Liver (tissue), 9 donors: Measurements from ENCODE around the gene SCML2. TPM values are rescaled to one million over a fixed set of nuclear protein-coding genes. Genes with fewer than 3 reads are reported as not detected.
A peak's percentile ranks its signal among the peaks of the same experiment; 100 is the strongest.

Experiments used
- DNase-seq: peaks from one replicate; pipeline ENCODE4 v3.0.0-alpha.2; 2017; ENCODE audit warnings: low spot score
- H3K27ac ChIP-seq, 2 donors: one replicate each; pipeline ENCODE4 v1.7.0; 2013; ENCODE audit warnings: inconsistent platforms in 2 of 2, low read length in 2 of 2, control low read depth in 1 of 2, low read depth in 1 of 2, mild to moderate bottlenecking in 1 of 2
- H3K27me3 ChIP-seq, 4 donors: one replicate each; pipeline versions ENCODE4 v1.6.1 to v1.7.0; 2013; ENCODE audit warnings: low read length in 3 of 4, inconsistent platforms in 1 of 4, mild to moderate bottlenecking in 1 of 4, moderate library complexity in 1 of 4; ENCODE audit not compliant: control insufficient read depth in 4 of 4, insufficient read depth in 4 of 4
- H3K36me3 ChIP-seq, 4 donors: one replicate each; pipeline versions ENCODE4 v1.6.1 to v1.7.0; 2013; ENCODE audit warnings: low read length in 3 of 4, mild to moderate bottlenecking in 3 of 4, low read depth in 1 of 4, moderate library complexity in 1 of 4; ENCODE audit not compliant: control insufficient read depth in 4 of 4, insufficient read depth in 3 of 4
- H3K4me1 ChIP-seq, 4 donors: one replicate each; pipeline versions ENCODE4 v1.6.1 to v1.7.0; 2013; ENCODE audit warnings: low read length in 3 of 4, mild to moderate bottlenecking in 3 of 4, moderate library complexity in 1 of 4; ENCODE audit not compliant: control insufficient read depth in 4 of 4, insufficient read depth in 4 of 4
- H3K4me3 ChIP-seq, 3 donors: one replicate each; pipeline versions ENCODE4 v1.6.1 to v1.7.0; 2013; ENCODE audit warnings: low read length in 3 of 3, control low read depth in 1 of 3, low read depth in 1 of 3, mild to moderate bottlenecking in 1 of 3
- H3K9ac ChIP-seq, 2 donors: one replicate each; pipeline ENCODE4 v1.7.0; 2013; ENCODE audit warnings: low read length in 2 of 2, mild to moderate bottlenecking in 2 of 2, moderate library complexity in 2 of 2, control low read depth in 1 of 2, low read depth in 1 of 2
- H3K9me3 ChIP-seq, 4 donors: one replicate each; pipeline versions ENCODE4 v1.6.1 to v1.7.0; 2013; ENCODE audit warnings: low read length in 3 of 4; ENCODE audit not compliant: control insufficient read depth in 4 of 4
- EGR1 ChIP-seq, 2 donors: IDR thresholded peaks; 2 replicates each; pipeline ENCODE4 v1.6.1; 2016 to 2018; ENCODE audit warnings: antibody characterized with exemption in 2 of 2, low read depth in 2 of 2
- FOXA1 ChIP-seq: IDR thresholded peaks from 2 replicates; pipeline ENCODE4 v1.6.1; 2016; ENCODE audit warnings: antibody characterized with exemption
- FOXA2 ChIP-seq: IDR thresholded peaks from 2 replicates; pipeline ENCODE4 v1.6.1; 2016; ENCODE audit warnings: antibody characterized with exemption
- HNF4A ChIP-seq, 2 donors: conservative IDR thresholded peaks; 2 replicates each; pipeline ENCODE4 v1.6.1; 2016; ENCODE audit warnings: antibody characterized with exemption in 2 of 2, mild to moderate bottlenecking in 2 of 2
- HNF4G ChIP-seq: IDR thresholded peaks from 2 replicates; pipeline ENCODE4 v1.6.1; 2016; ENCODE audit warnings: antibody characterized with exemption
- JUND ChIP-seq, 2 donors: IDR thresholded peaks; 2 replicates each; pipeline ENCODE4 v1.6.1; 2016; ENCODE audit warnings: antibody characterized with exemption in 2 of 2
- NR2F2 ChIP-seq: IDR thresholded peaks from 2 replicates; pipeline ENCODE4 v1.6.1; 2016; ENCODE audit warnings: antibody characterized with exemption
- RAD21 ChIP-seq, 2 donors: IDR thresholded peaks; 2 replicates each; pipeline ENCODE4 v1.6.1; 2016; ENCODE audit warnings: antibody characterized with exemption in 2 of 2, mild to moderate bottlenecking in 2 of 2
- RXRA ChIP-seq, 2 donors: IDR thresholded peaks; 2 replicates each; pipeline ENCODE4 v1.6.1; 2017 to 2018; ENCODE audit warnings: antibody characterized with exemption in 2 of 2, mild to moderate bottlenecking in 1 of 2
- SP1 ChIP-seq: IDR thresholded peaks from 2 replicates; pipeline ENCODE4 v1.6.1; 2018; ENCODE audit warnings: antibody characterized with exemption, mild to moderate bottlenecking
- TAF1 ChIP-seq: conservative IDR thresholded peaks from 2 replicates; pipeline ENCODE4 v1.6.1; 2016; ENCODE audit warnings: antibody characterized with exemption, mild to moderate bottlenecking
- YY1 ChIP-seq: IDR thresholded peaks from 2 replicates; pipeline ENCODE4 v1.6.1; 2016; ENCODE audit warnings: antibody characterized with exemption, mild to moderate bottlenecking
- WGBS: extraction: QIAGEN DNeasy Blood & Tissue Kit; methylation state at CpG from one replicate; pipeline ENCODE4 v1.1.7; 2013; 5-methylcytosine and 5-hydroxymethylcytosine counted together
- polyA plus RNA-seq, 2 donors: library from polyadenylated mRNA; stranded (reverse) in 1 of 2; unstranded in 1 of 2; fragments of 200-250 nt in 1 of 2; fragments of >200 nt in 1 of 2; fragmentation: Nextera tagmentation in 1 of 2; extraction: Ambion mirVana in 1 of 2; gene quantifications; one replicate each; pipeline versions ENCODE4 v1.2.1 to v1.2.3, GENCODE V29; 2013 to 2015
- total RNA-seq, 2 donors: library from RNA; depleted of rRNA; stranded (reverse); fragments of >200 nt; gene quantifications; one replicate each; pipeline ENCODE4 v1.2.3, GENCODE V29; 2014
- TF ChIP-seq, protein P1 (sequence below): fragments of 150-350 bp; IDR thresholded peaks from 2 replicates; pipeline ENCODE4 v1.5.1; 2017; ENCODE audit warnings: improper control_type of control experiment, low read depth, low read length; ENCODE audit not compliant: missing input control
- TF ChIP-seq, protein P2 (sequence below): IDR thresholded peaks from 2 replicates; pipeline ENCODE4 v1.6.1; 2016; ENCODE audit warnings: antibody characterized with exemption
- TF ChIP-seq, protein P3 (sequence below): IDR thresholded peaks from 2 replicates; pipeline ENCODE4 v1.6.1; 2016; ENCODE audit warnings: antibody characterized with exemption
- TF ChIP-seq, protein P4 (sequence below): IDR thresholded peaks from 2 replicates; pipeline ENCODE4 v1.6.1; 2016; ENCODE audit warnings: antibody characterized with exemption, mild to moderate bottlenecking
- TF ChIP-seq, protein P5 (sequence below): IDR thresholded peaks from 2 replicates; pipeline ENCODE4 v1.6.1; 2016; ENCODE audit warnings: antibody characterized with exemption
- donor health status: healthy.
- donor health status: healthy.
- donor health status: healthy.
- donor health status: healthy.
- donor health status: healthy.

The SCML2 gene
- total RNA-seq = 1 to 10 TPM; 1.0 to 7.2 TPM
- polyA plus RNA-seq = 1 to 10 TPM in 1 of 2 donors, under 1 TPM in 1; 0.96 to 1.1 TPM

DNA sequence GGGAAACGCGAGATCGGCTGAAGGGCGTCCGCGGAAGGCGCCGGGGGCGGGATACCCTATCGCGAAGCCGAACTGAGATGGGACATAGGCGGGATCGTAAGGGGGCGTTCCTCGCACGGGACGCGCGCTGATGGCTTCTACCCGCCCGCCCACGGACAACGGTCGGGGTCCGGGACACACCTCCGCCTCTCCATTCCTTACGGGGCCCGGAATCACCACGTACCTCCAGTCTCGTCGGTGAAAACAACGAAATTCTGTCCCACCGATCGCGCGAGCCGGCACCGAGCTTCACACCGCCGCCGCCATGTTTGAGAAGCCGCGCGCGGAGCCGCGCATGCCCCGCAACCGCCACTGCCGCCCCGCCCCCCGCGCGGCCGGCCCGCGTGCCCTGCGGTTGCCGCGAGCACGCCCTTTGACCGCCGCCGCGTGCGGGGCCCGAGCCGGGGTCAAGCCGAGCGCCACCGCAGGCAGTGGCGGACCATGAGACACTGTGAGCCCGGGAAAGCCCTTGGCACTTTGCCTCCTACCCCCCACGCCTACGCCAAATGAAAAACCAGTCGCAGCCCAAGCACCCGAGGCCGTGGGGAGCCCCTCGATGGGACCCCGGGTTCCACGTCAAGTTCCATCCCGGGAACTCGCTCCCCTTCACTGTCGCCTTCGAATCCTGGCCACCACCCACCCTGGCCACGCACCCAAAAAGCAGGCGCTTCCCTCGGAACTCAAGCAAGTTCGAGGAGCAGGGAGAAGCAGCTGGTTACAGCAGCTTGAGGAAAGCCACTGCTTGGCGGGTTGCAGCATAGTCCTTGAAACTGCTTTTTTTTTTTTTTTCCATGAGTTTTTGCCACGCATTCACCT lies at the start of gene SCML2:
TSS of gene SCML2 (minus strand) at position 320 of the 855 bp plus-strand sequence. CDS start 20,617 bp downstream, outside the sequence.
- Histone ChIP-seq H3K27me3 (no peaks in the 10 kb centered on the region), H3K9ac (peak within 1 kb of the TSS in 1 of 2 donors; percentile 59), H3K9me3 (no peaks in the 10 kb centered on the region), H3K4me1 (peaks cover 0 to 5% (median 2%) of the 10 kb centered on the region in 4 donors), H3K36me3 (no peaks in the 10 kb centered on the region), H3K27ac (no peak within 1 kb of the TSS), H3K4me3 (peak within 1 kb of the TSS; percentile 53 to 75 (median 67))
- peak; percentile 55 for DNase-seq
- TF ChIP-seq TAF1 (no peak), NR2F2 (no peak), FOXA2 (no peak), HNF4G (no peak), EGR1 (IDR thresholded peaks at IDR 0.05; ENCODE audit: low read depth in 2 of 2) (no peak), YY1 (peak; percentile 46)
- TF ChIP-seq, protein P1, sequence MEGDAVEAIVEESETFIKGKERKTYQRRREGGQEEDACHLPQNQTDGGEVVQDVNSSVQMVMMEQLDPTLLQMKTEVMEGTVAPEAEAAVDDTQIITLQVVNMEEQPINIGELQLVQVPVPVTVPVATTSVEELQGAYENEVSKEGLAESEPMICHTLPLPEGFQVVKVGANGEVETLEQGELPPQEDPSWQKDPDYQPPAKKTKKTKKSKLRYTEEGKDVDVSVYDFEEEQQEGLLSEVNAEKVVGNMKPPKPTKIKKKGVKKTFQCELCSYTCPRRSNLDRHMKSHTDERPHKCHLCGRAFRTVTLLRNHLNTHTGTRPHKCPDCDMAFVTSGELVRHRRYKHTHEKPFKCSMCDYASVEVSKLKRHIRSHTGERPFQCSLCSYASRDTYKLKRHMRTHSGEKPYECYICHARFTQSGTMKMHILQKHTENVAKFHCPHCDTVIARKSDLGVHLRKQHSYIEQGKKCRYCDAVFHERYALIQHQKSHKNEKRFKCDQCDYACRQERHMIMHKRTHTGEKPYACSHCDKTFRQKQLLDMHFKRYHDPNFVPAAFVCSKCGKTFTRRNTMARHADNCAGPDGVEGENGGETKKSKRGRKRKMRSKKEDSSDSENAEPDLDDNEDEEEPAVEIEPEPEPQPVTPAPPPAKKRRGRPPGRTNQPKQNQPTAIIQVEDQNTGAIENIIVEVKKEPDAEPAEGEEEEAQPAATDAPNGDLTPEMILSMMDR = no peak
- 1% methylated on average over 92 of the region's 92 CpGs for WGBS

DNA sequence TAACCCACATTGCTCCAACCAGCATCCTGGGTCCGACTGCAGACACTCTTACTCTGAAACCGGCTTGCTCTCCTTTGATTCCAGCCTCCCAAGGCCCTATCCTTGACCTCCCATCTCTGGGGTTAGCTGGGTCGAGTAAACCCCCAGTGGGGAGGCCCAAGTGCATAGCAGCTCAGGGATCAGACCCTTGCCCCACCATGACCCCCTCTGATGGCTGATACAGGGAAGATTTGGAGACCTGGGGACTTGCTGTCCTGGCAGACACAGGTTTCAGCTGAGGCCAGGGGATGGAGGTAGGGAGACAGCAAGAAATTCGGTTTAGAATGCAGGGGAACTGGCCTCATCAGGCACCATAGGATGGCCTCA lies 47.3 kb upstream of the SCML2 start:
- TF ChIP-seq EGR1 (IDR thresholded peaks at IDR 0.05; ENCODE audit: low read depth in 2 of 2) (no peak), RAD21 (IDR thresholded peaks at IDR 0.05) (no peak), TAF1 (no peak), RXRA (IDR thresholded peaks at IDR 0.05) (no peak), FOXA1 (no peak), HNF4G (no peak), FOXA2 (no peak), NR2F2 (no peak), JUND (IDR thresholded peaks at IDR 0.05) (no peak), YY1 (no peak), SP1 (no peak), HNF4A (conservative IDR thresholded peaks at IDR 0.05) (no peak)
- TF ChIP-seq, protein P1 = no peak
- TF ChIP-seq, protein P2, sequence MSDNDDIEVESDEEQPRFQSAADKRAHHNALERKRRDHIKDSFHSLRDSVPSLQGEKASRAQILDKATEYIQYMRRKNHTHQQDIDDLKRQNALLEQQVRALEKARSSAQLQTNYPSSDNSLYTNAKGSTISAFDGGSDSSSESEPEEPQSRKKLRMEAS = no peak
- TF ChIP-seq, protein P3, sequence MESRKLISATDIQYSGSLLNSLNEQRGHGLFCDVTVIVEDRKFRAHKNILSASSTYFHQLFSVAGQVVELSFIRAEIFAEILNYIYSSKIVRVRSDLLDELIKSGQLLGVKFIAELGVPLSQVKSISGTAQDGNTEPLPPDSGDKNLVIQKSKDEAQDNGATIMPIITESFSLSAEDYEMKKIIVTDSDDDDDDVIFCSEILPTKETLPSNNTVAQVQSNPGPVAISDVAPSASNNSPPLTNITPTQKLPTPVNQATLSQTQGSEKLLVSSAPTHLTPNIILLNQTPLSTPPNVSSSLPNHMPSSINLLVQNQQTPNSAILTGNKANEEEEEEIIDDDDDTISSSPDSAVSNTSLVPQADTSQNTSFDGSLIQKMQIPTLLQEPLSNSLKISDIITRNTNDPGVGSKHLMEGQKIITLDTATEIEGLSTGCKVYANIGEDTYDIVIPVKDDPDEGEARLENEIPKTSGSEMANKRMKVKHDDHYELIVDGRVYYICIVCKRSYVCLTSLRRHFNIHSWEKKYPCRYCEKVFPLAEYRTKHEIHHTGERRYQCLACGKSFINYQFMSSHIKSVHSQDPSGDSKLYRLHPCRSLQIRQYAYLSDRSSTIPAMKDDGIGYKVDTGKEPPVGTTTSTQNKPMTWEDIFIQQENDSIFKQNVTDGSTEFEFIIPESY = no peak
- TF ChIP-seq, protein P4, sequence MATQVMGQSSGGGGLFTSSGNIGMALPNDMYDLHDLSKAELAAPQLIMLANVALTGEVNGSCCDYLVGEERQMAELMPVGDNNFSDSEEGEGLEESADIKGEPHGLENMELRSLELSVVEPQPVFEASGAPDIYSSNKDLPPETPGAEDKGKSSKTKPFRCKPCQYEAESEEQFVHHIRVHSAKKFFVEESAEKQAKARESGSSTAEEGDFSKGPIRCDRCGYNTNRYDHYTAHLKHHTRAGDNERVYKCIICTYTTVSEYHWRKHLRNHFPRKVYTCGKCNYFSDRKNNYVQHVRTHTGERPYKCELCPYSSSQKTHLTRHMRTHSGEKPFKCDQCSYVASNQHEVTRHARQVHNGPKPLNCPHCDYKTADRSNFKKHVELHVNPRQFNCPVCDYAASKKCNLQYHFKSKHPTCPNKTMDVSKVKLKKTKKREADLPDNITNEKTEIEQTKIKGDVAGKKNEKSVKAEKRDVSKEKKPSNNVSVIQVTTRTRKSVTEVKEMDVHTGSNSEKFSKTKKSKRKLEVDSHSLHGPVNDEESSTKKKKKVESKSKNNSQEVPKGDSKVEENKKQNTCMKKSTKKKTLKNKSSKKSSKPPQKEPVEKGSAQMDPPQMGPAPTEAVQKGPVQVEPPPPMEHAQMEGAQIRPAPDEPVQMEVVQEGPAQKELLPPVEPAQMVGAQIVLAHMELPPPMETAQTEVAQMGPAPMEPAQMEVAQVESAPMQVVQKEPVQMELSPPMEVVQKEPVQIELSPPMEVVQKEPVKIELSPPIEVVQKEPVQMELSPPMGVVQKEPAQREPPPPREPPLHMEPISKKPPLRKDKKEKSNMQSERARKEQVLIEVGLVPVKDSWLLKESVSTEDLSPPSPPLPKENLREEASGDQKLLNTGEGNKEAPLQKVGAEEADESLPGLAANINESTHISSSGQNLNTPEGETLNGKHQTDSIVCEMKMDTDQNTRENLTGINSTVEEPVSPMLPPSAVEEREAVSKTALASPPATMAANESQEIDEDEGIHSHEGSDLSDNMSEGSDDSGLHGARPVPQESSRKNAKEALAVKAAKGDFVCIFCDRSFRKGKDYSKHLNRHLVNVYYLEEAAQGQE = no peak
- TF ChIP-seq, protein P5, sequence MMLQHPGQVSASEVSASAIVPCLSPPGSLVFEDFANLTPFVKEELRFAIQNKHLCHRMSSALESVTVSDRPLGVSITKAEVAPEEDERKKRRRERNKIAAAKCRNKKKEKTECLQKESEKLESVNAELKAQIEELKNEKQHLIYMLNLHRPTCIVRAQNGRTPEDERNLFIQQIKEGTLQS = no peak
- H3K4me3 ChIP-seq = no peak overlapping the region
- H3K4me1 ChIP-seq = peaks cover 8 to 20% (median 17%) of the 10 kb centered on the region in 4 donors
- DNase-seq = no peak
- H3K9me3 ChIP-seq = no peaks in the 10 kb centered on the region
- H3K27me3 ChIP-seq = no peaks in the 10 kb centered on the region
- no peak overlapping the region for H3K9ac ChIP-seq
- WGBS = 44% methylated on average over 4 of the region's 4 CpGs
- peak overlapping the region; percentile 77 to 83 for H3K27ac ChIP-seq
- no peaks in the 10 kb centered on the region for H3K36me3 ChIP-seq
